Body of pancreas (tissue), 4 donors: Measurements from ENCODE around the gene GRIK3. TPM values are rescaled to one million over a fixed set of nuclear protein-coding genes. Genes with fewer than 3 reads are reported as not detected.

ENCODE experiments used
- ATAC-seq: fragments of 150-250 bp; one replicate; pipeline ENCODE4 v1.9.1; 2016
- DNase-seq, 4 donors: peaks; one replicate each; pipeline ENCODE4 v3.0.0-alpha.2; 2019
- H3K27ac ChIP-seq, 4 donors: fragments of 200-600 bp; sonication (generic); 1 replicate in 3 of 4; 2 replicates in 1 of 4; pipeline versions ENCODE4 v1.5.1 to v1.6.1; 2016 to 2019; ENCODE audit warnings: mild to moderate bottlenecking in 1 of 4, mixed read lengths in 1 of 4, moderate library complexity in 1 of 4
- H3K27me3 ChIP-seq, 2 donors: fragments of 200-600 bp; sonication (generic); one replicate each; pipeline ENCODE4 v1.6.0; 2016; ENCODE audit warnings: mild to moderate bottlenecking in 1 of 2
- H3K36me3 ChIP-seq, 2 donors: fragments of 200-600 bp; sonication (generic); replicated peaks in 1 of 2; 2 replicates each; pipeline ENCODE4 v1.5.1; 2016; ENCODE audit warnings: low read depth in 2 of 2; ENCODE audit not compliant: insufficient read depth in 1 of 2
- H3K4me1 ChIP-seq: fragments of 200-600 bp; sonication (generic); one replicate; pipeline ENCODE4 v1.6.0; 2016
- H3K4me3 ChIP-seq, 2 donors: fragments of 200-600 bp; sonication (generic); 1 replicate in 1 of 2; 2 replicates in 1 of 2; pipeline ENCODE4 v1.5.1; 2016 to 2019
- H3K9me3 ChIP-seq, 3 donors: fragments of 200-600 bp; sonication (generic); 1 replicate in 2 of 3; 2 replicates in 1 of 3; pipeline ENCODE4 v1.5.1; 2016
- CTCF ChIP-seq, 7 experiments: fragments of 450-650 bp in 4 of 7; fragments of 200-600 bp in 3 of 7; sonication (generic) in 3 of 7; IDR thresholded peaks; one replicate each; pipeline ENCODE4 v1.5.1; 2016 to 2019; ENCODE audit warnings: antibody characterized with exemption in 7 of 7
- POLR2A ChIP-seq, 3 donors: fragments of 450-650 bp; IDR thresholded peaks; one replicate each; pipeline ENCODE4 v1.6.1; 2016; ENCODE audit warnings: antibody characterized with exemption in 3 of 3, mild to moderate bottlenecking in 2 of 3
- WGBS, 2 donors: methylation state at CpG; one replicate each; pipeline ENCODE4 v1.1.5; 2017; 5-methylcytosine and 5-hydroxymethylcytosine counted together
- intact Hi-C: fragments of 100-400 bp; cut with DNase I; formaldehyde crosslinking; loops from one replicate; pipeline ENCODE4 v1.15.1; 2023
- total RNA-seq, 2 donors: library from RNA; depleted of rRNA; stranded (reverse); fragments of >200 nt; gene quantifications; one replicate each; pipeline ENCODE4 v1.1.0, GENCODE V29; 2016

The GRIK3 gene
- total RNA-seq, 2 donors from 2014 or later: under 0.01 to 0.99 TPM

GRCh38 chr1:36961062-36961615 lies 73.2 kb downstream of the GRIK3 start:
- DNase-seq: no peak

DNA sequence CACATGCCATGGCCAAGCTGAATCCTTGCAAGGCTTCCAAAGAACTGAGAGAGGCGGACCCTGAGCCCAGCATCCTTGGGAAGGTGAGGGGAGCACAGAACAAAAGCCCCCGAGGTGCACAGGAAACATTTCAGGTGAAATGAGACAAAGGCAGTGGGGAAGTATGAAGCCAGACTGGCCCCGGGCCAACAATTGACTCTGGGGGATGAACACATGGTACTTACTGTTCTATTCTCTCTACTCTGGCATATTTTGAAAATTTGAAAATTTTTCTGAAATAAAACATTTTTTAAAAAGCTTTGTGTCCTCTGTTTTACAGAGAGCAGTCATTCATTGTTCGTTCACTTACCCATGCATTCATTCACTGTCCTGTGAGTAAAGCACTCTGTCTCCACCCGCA lies 77.7 kb downstream of the GRIK3 start:
- no peak for DNase-seq
- Histone ChIP-seq H3K27ac (no peak overlapping the region), H3K36me3 (no peaks in the 10 kb centered on the region), H3K27me3 (no peaks in the 10 kb centered on the region), H3K4me3 (no peak overlapping the region), H3K9me3 (no peaks in the 10 kb centered on the region), H3K4me1 (no peaks in the 10 kb centered on the region)
- intact Hi-C loops: no loop called here
- 53 to 61% methylated on average over 5 of the region's 5 CpGs for WGBS, 2 donors
- TF ChIP-seq CTCF (IDR thresholded peaks at IDR 0.05) (no peak), POLR2A (IDR thresholded peaks at IDR 0.05) (no peak)
- no peak for ATAC-seq

More at GRCh38 chr1:36961062-36961615, 73.2 kb downstream of the GRIK3 start:
- Histone ChIP-seq H3K9me3 (no peaks in the 10 kb centered on the region), H3K4me3 (no peak overlapping the region), H3K27ac (no peak overlapping the region), H3K4me1 (no peaks in the 10 kb centered on the region), H3K27me3 (no peaks in the 10 kb centered on the region), H3K36me3 (no peaks in the 10 kb centered on the region)
- TF ChIP-seq POLR2A (IDR thresholded peaks at IDR 0.05) (no peak), CTCF (IDR thresholded peaks at IDR 0.05) (no peak)
- WGBS, 2 donors: 38 to 43% methylated on average over 9 to 10 of the region's 10 CpGs
- ATAC-seq: no peak
- intact Hi-C loops: no loop called here

- TF ChIP-seq POLR2A (IDR thresholded peaks at IDR 0.05) (no peak), CTCF (IDR thresholded peaks at IDR 0.05) (no peak)
- WGBS, 2 donors: 60 to 79% methylated on average over 1 to 7 of the region's 7 CpGs
- H3K27me3 ChIP-seq: no peaks in the 10 kb centered on the region
These were observed 79.3 kb downstream of the GRIK3 start for GRCh38 chr1:36955016-36955415.

GRCh38 chr1:36953061-36953460 lies 81.3 kb downstream of the GRIK3 start:
- no peak for TF ChIP-seq CTCF (IDR thresholded peaks at IDR 0.05)
- TF ChIP-seq POLR2A (IDR thresholded peaks at IDR 0.05): no peak
- intact Hi-C loops: no loop called here
- DNase-seq: no peak
- Histone ChIP-seq H3K27me3 (no peaks in the 10 kb centered on the region), H3K4me3 (no peak overlapping the region), H3K27ac (no peak overlapping the region), H3K4me1 (no peaks in the 10 kb centered on the region), H3K36me3 (no peaks in the 10 kb centered on the region), H3K9me3 (no peaks in the 10 kb centered on the region)
- ATAC-seq: no peak
- WGBS, 2 donors: 49 to 53% methylated on average over 5 of the region's 5 CpGs

More at GRCh38 chr1:36955016-36955415, 79.3 kb downstream of the GRIK3 start:
- intact Hi-C loops: no loop called here
- ATAC-seq (no peak), DNase-seq (no peak)
- no peak overlapping the region for H3K4me3 ChIP-seq
- H3K4me1 ChIP-seq: no peaks in the 10 kb centered on the region
- H3K27ac ChIP-seq: no peak overlapping the region
- no peaks in the 10 kb centered on the region for H3K36me3 ChIP-seq
- no peaks in the 10 kb centered on the region for H3K9me3 ChIP-seq

DNA sequence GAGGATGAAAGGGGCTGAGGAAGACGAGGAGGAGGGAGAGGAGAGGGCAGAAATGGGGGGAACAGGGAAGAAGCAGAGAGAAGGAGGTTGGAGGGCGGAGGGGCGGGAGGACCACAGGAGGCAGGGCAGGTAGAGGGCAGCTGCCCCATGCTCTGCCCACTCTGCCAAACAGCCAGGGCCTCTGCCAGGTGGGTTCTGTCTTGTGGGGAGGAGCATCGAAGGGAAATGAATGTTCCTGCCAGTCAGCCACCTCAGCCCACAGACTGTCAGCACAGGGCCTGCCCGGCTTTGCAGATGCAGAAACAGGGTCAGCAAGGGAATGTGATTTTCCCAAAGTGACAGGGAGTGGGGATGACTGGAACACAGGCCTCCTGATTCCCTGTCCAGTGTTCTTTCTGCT lies 82.6 kb downstream of the GRIK3 start:
- no peaks in the 10 kb centered on the region for H3K9me3 ChIP-seq
- ATAC-seq (no peak), DNase-seq (no peak)
- no peaks in the 10 kb centered on the region for H3K4me1 ChIP-seq
- no peaks in the 10 kb centered on the region for H3K27me3 ChIP-seq
- no peaks in the 10 kb centered on the region for H3K36me3 ChIP-seq
- H3K27ac ChIP-seq: no peak overlapping the region
- H3K4me3 ChIP-seq: no peak overlapping the region
- 71 to 84% methylated on average over 5 of the region's 5 CpGs for WGBS, 2 donors
- intact Hi-C loops: no loop called here
- TF ChIP-seq CTCF (IDR thresholded peaks at IDR 0.05) (no peak), POLR2A (IDR thresholded peaks at IDR 0.05) (no peak)
